ENCODE results near the gene KIAA1958. TPM values are rescaled to one million over a fixed set of nuclear protein-coding genes. Genes with fewer than 3 reads are reported as not detected.

KIAA1958 gene
- total RNA-seq, 1 donor = 2.5 TPM

GRCh38 chr9:112624711-112625707 lies 138.4 kb downstream of the KIAA1958 start:
- no peak for DNase-seq (ENCODE audit: insufficient read length, low spot score, missing footprints)
- no peak overlapping the region for H2AFZ ChIP-seq (ENCODE audit: low read length)
- H3K4me2 ChIP-seq (ENCODE audit: insufficient read depth, low read length) = no peak overlapping the region

GRCh38 chr9:112629671-112630485 lies 143.3 kb downstream of the KIAA1958 start:
- Histone ChIP-seq H3K79me2 (ENCODE audit: insufficient read depth, low read length) (no peaks in the 10 kb centered on the region), H3K27me3 (ENCODE audit: insufficient read depth, low read length) (no peaks in the 10 kb centered on the region), H3K4me2 (ENCODE audit: insufficient read depth, low read length) (no peak overlapping the region), H3K4me1 (ENCODE audit: insufficient read depth, low read length) (no peaks in the 10 kb centered on the region), H4K20me1 (ENCODE audit: insufficient read depth, low read length) (no peaks in the 10 kb centered on the region), H3K4me3 (ENCODE audit: insufficient read depth, low read length) (no peak overlapping the region), H3K9me3 (ENCODE audit: low read depth, low read length) (no peaks in the 10 kb centered on the region), H3K36me3 (ENCODE audit: insufficient read depth, low read length) (no peaks in the 10 kb centered on the region), H2AFZ (ENCODE audit: low read length) (no peak overlapping the region), H3K27ac (ENCODE audit: low read depth, low read length) (no peak overlapping the region)
- TF ChIP-seq CTCF (IDR thresholded peaks at IDR 0.05; ENCODE audit: extremely low read depth, low read depth, low read length) = no peak
- no peak for DNase-seq (ENCODE audit: insufficient read length, low spot score, missing footprints)

More at GRCh38 chr9:112624711-112625707, 138.4 kb downstream of the KIAA1958 start:
- H3K36me3 ChIP-seq (ENCODE audit: insufficient read depth, low read length) = no peaks in the 10 kb centered on the region
- H3K79me2 ChIP-seq (ENCODE audit: insufficient read depth, low read length) = no peaks in the 10 kb centered on the region
- TF ChIP-seq CTCF (IDR thresholded peaks at IDR 0.05; ENCODE audit: extremely low read depth, low read depth, low read length) = no peak
- no peaks in the 10 kb centered on the region for H4K20me1 ChIP-seq (ENCODE audit: insufficient read depth, low read length)
- H3K27me3 ChIP-seq (ENCODE audit: insufficient read depth, low read length) = no peaks in the 10 kb centered on the region
- H3K9me3 ChIP-seq (ENCODE audit: low read depth, low read length) = no peaks in the 10 kb centered on the region
- H3K4me1 ChIP-seq (ENCODE audit: insufficient read depth, low read length) = no peaks in the 10 kb centered on the region
- H3K4me3 ChIP-seq (ENCODE audit: insufficient read depth, low read length) = no peak overlapping the region
- H3K27ac ChIP-seq (ENCODE audit: low read depth, low read length) = no peak overlapping the region

GRCh38 chr9:112631313-112632070 lies 144.9 kb downstream of the KIAA1958 start:
- Histone ChIP-seq H3K27ac (ENCODE audit: low read depth, low read length) (no peak overlapping the region), H3K4me1 (ENCODE audit: insufficient read depth, low read length) (no peaks in the 10 kb centered on the region), H4K20me1 (ENCODE audit: insufficient read depth, low read length) (no peaks in the 10 kb centered on the region), H3K27me3 (ENCODE audit: insufficient read depth, low read length) (no peaks in the 10 kb centered on the region), H3K36me3 (ENCODE audit: insufficient read depth, low read length) (no peaks in the 10 kb centered on the region), H3K79me2 (ENCODE audit: insufficient read depth, low read length) (no peaks in the 10 kb centered on the region), H3K4me3 (ENCODE audit: insufficient read depth, low read length) (no peak overlapping the region), H3K9me3 (ENCODE audit: low read depth, low read length) (no peaks in the 10 kb centered on the region), H2AFZ (ENCODE audit: low read length) (no peak overlapping the region), H3K4me2 (ENCODE audit: insufficient read depth, low read length) (no peak overlapping the region)
- TF ChIP-seq CTCF (IDR thresholded peaks at IDR 0.05; ENCODE audit: extremely low read depth, low read depth, low read length) = no peak
- no peak for DNase-seq (ENCODE audit: insufficient read length, low spot score, missing footprints)

Data from osteoblast (primary cell).